Upper lobe of left lung (tissue), 6 donors: ENCODE measurements around the gene HSD11B1L. TPM values are rescaled to one million over a fixed set of nuclear protein-coding genes. Genes with fewer than 3 reads are reported as not detected.

Source experiments
- ATAC-seq, 2 donors: fragments of 200-7000 bp; cut with Tn5 transposase; one replicate each; pipeline ENCODE4 v1.9.1; 2022; ENCODE audit warnings: mild to moderate bottlenecking in 2 of 2, moderate library complexity in 2 of 2; ENCODE audit not compliant: low FRiP score in 2 of 2
- DNase-seq, 2 donors: peaks; one replicate each; pipeline ENCODE4 v3.0.0-alpha.2; 2019 to 2020
- H3K27ac ChIP-seq, 4 donors: fragments of 200-600 bp; sonication (generic); one replicate each; pipeline ENCODE4 v1.5.1; 2016 to 2019
- H3K27me3 ChIP-seq, 4 donors: fragments of 200-600 bp; sonication (generic); one replicate each; pipeline ENCODE4 v1.5.1; 2017 to 2019
- H3K36me3 ChIP-seq, 4 donors: fragments of 200-600 bp; sonication (generic); one replicate each; pipeline ENCODE4 v1.5.1; 2016 to 2019
- H3K4me1 ChIP-seq, 4 donors: fragments of 200-600 bp; sonication (generic); one replicate each; pipeline ENCODE4 v1.5.1; 2018 to 2019
- H3K4me3 ChIP-seq, 4 donors: fragments of 200-600 bp; sonication (generic); one replicate each; pipeline ENCODE4 v1.5.1; 2017 to 2019; ENCODE audit warnings: mild to moderate bottlenecking in 2 of 4, moderate library complexity in 1 of 4
- H3K9me3 ChIP-seq, 4 donors: fragments of 200-600 bp; sonication (generic); one replicate each; pipeline ENCODE4 v1.5.1; 2018 to 2019
- CTCF ChIP-seq, 6 experiments: fragments of 450-650 bp in 4 of 6; fragments of 200-600 bp in 2 of 6; sonication (generic) in 2 of 6; IDR thresholded peaks; one replicate each; pipeline ENCODE4 v1.5.1; 2016 to 2019; ENCODE audit warnings: antibody characterized with exemption in 6 of 6
- EP300 ChIP-seq, 4 donors: sonication (generic); formaldehyde crosslinking; IDR thresholded peaks; one replicate each; pipeline ENCODE4 v1.5.1; 2017; ENCODE audit warnings: antibody characterized with exemption in 4 of 4, control low read depth in 2 of 4
- POLR2A ChIP-seq, 4 donors: fragments of 450-650 bp; IDR thresholded peaks; one replicate each; pipeline ENCODE4 v1.5.1; 2016 to 2017; ENCODE audit warnings: antibody characterized with exemption in 4 of 4, mild to moderate bottlenecking in 2 of 4
- POLR2AphosphoS5 ChIP-seq, 2 donors: sonication (generic); formaldehyde crosslinking; IDR thresholded peaks; one replicate each; pipeline ENCODE4 v1.5.1; 2017; ENCODE audit warnings: antibody characterized with exemption in 2 of 2
- WGBS, 2 donors: methylation state at CpG; one replicate each; pipeline ENCODE4 v1.1.5; 2017 to 2018; 5-methylcytosine and 5-hydroxymethylcytosine counted together
- total RNA-seq, 6 donors: library from RNA; depleted of rRNA in 4 of 6; stranded (reverse); fragments of >200 nt in 4 of 6; gene quantifications; one replicate each; pipeline versions ENCODE4 v1.1.0 to v1.2.1, GENCODE V29; 2016 to 2021
- donor health status: DM: no; HTN: no; CAD: no; lungs with moderate emphysema.
- donor health status: DM: no; HTN: yes; CAD: no; lungs with severe emphysema.

Gene HSD11B1L
- total RNA-seq, 6 donors from 2014 or later = 4.5 to 26.5 (median 16.7) TPM

DNA sequence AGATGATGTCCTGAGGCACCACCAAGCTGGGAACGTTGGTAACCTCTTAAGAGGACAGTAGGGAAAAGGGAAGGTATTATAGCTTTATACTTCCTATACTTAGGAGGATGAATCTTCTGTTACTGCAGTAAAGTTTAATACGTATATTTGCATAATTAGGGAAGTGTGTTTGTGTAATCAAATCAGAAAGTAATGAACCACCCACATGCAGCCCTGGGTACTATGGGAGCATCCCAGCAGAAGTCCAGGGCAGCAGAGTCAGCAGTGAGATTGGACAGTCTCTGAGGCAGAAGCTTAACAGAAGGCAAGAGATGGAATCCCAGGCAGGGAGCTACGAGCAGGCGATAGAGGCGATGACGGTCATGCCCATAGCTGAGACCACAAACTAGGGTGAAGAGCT, 45.4 kb upstream of the HSD11B1L start:
- no peaks in the 10 kb centered on the region for H3K27me3 ChIP-seq
- no peak for TF ChIP-seq EP300 (IDR thresholded peaks at IDR 0.05)
- TF ChIP-seq CTCF (IDR thresholded peaks at IDR 0.05) = no peak
- peaks cover 0 to under 1% (median 0%) of the 10 kb centered on the region in 4 donors for H3K36me3 ChIP-seq
- no peak for ATAC-seq
- H3K9me3 ChIP-seq = no peaks in the 10 kb centered on the region
- H3K4me1 ChIP-seq = peaks cover 26 to 45% (median 40%) of the 10 kb centered on the region in 4 donors
- 83 to 84% methylated on average over 6 of the region's 6 CpGs for WGBS, 2 donors
- H3K4me3 ChIP-seq = no peak overlapping the region
- DNase-seq = no peak
- no peak overlapping the region for H3K27ac ChIP-seq

GRCh38 chr19:5637971-5638370, 42.9 kb upstream of the HSD11B1L start:
- ATAC-seq (no peak), DNase-seq (no peak)
- H3K27me3 ChIP-seq = no peaks in the 10 kb centered on the region
- peaks cover 0 to 20% (median 13%) of the 10 kb centered on the region in 4 donors for H3K36me3 ChIP-seq
- H3K4me3 ChIP-seq = no peak overlapping the region
- H3K27ac ChIP-seq = no peak overlapping the region
- WGBS, 2 donors = 65 to 74% methylated on average over 1 of the region's 1 CpG
- H3K9me3 ChIP-seq = no peaks in the 10 kb centered on the region
- TF ChIP-seq EP300 (IDR thresholded peaks at IDR 0.05) (no peak), POLR2AphosphoS5 (IDR thresholded peaks at IDR 0.05) (no peak), CTCF (IDR thresholded peaks at IDR 0.05) (no peak), POLR2A (IDR thresholded peaks at IDR 0.05) (no peak)
- peaks cover 4 to 30% (median 17%) of the 10 kb centered on the region in 4 donors for H3K4me1 ChIP-seq

DNA sequence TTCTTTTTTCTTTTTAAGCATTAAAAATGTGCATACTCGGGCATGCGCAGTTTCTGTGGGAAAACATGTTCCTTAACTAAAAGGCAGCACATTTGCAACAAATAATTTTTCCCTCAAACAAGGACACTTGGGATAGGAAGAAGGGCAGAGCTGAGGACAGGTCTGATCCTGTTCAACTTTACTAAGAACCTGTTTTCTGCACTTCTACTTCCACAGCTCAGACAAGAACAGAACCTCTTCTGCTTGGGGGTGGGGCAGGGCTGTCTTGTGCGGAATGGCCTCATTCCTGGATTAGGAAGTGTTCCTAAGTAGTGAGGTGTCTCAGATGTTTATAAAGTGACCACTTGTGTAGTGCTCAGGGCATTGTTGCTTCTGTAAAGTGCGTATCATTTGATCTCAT, 39.7 kb upstream of the HSD11B1L start:
- no peak overlapping the region for H3K27ac ChIP-seq
- peaks cover 0 to 26% (median 8%) of the 10 kb centered on the region in 4 donors for H3K4me1 ChIP-seq
- no peak overlapping the region for H3K4me3 ChIP-seq
- ATAC-seq (no peak), DNase-seq (no peak)
- H3K36me3 ChIP-seq = peaks cover 15 to 52% (median 35%) of the 10 kb centered on the region in 4 donors
- no peak for TF ChIP-seq POLR2AphosphoS5 (IDR thresholded peaks at IDR 0.05)
- TF ChIP-seq POLR2A (IDR thresholded peaks at IDR 0.05) = no peak
- no peak for TF ChIP-seq EP300 (IDR thresholded peaks at IDR 0.05)
- TF ChIP-seq CTCF (IDR thresholded peaks at IDR 0.05) = no peak
- no peaks in the 10 kb centered on the region for H3K27me3 ChIP-seq
- H3K9me3 ChIP-seq = no peaks in the 10 kb centered on the region
- 84 to 92% methylated on average over 4 of the region's 4 CpGs for WGBS, 2 donors

DNA sequence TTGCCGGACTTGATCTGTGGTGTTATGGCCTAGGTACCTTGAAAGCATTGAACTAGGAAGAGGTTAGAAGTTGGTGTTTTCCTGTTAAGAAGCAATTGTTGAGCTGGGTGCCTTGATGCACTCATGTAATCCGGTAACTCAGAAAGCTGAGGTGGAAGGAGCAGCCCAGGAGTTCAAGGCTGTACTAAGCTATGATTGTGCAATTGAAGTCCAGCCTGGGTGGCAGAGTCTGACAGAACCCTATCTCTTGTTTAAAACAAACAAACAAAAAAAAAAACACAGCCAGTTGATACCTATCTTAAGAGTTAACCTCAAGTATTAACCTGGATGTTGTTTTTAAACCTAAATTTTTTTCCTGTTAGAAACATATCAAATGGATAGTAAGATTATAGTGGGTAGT, 38.6 kb upstream of the HSD11B1L start:
- peaks cover 25 to 62% (median 46%) of the 10 kb centered on the region in 4 donors for H3K36me3 ChIP-seq
- no peak for DNase-seq
- ATAC-seq = no peak
- no peak for TF ChIP-seq POLR2A (IDR thresholded peaks at IDR 0.05)
- TF ChIP-seq EP300 (IDR thresholded peaks at IDR 0.05) = no peak
- no peak for TF ChIP-seq CTCF (IDR thresholded peaks at IDR 0.05)
- no peak for TF ChIP-seq POLR2AphosphoS5 (IDR thresholded peaks at IDR 0.05)
- WGBS, 2 donors = 76 to 93% methylated on average over 2 of the region's 2 CpGs
- H3K27ac ChIP-seq = no peak overlapping the region
- no peak overlapping the region for H3K4me3 ChIP-seq
- peaks cover 0 to 20% (median 8%) of the 10 kb centered on the region in 4 donors for H3K4me1 ChIP-seq
- H3K9me3 ChIP-seq = no peaks in the 10 kb centered on the region
- no peaks in the 10 kb centered on the region for H3K27me3 ChIP-seq

DNA sequence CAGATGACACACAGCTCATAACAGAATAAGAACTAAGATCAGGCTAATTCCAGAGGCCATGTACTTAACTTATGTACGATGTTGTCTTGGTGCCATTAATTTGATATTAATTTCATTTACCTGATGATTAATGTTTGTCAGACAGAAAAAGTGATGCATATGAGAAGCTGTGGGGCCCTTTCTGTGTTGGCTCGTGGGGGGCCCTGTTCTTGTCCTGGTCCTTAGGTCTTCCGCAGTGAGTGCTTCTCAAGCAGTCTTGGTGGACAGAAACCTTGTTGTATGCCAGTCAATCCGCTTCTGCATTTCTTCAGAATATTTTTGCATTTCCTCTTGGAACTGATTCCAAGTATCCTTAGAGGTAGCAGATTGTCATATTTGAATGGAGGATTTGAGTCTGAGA, 37.8 kb upstream of the HSD11B1L start:
- Histone ChIP-seq H3K27ac (no peak overlapping the region), H3K4me3 (no peak overlapping the region), H3K36me3 (peaks cover 32 to 71% (median 51%) of the 10 kb centered on the region in 4 donors), H3K9me3 (no peaks in the 10 kb centered on the region), H3K27me3 (no peaks in the 10 kb centered on the region), H3K4me1 (peaks cover 0 to 14% (median 2%) of the 10 kb centered on the region in 4 donors)
- 82 to 96% methylated on average over 4 of the region's 4 CpGs for WGBS, 2 donors
- ATAC-seq (no peak), DNase-seq (no peak)
- TF ChIP-seq POLR2AphosphoS5 (IDR thresholded peaks at IDR 0.05) (no peak), CTCF (IDR thresholded peaks at IDR 0.05) (no peak)
